Inferior parietal cortex (tissue), 1 donor: Measurements from ENCODE around the gene OLFM3.

Experiments used
- DNase-seq: peaks from one replicate; pipeline ENCODE4 v3.0.0-alpha.2; 2016; ENCODE audit errors: extremely low spot score

Gene OLFM3

GRCh38 chr1:101996825-101997465 lies at the start of gene OLFM3:
TSS of gene OLFM3 (minus strand) at chr1:101996926.
- no peak for DNase-seq

- no peak for DNase-seq
These were observed 49.0 kb upstream of the OLFM3 start for GRCh38 chr1:102045752-102046151.

GRCh38 chr1:102032534-102032933 lies 35.8 kb upstream of the OLFM3 start:
- DNase-seq = no peak

GRCh38 chr1:102019530-102019929 lies 22.8 kb upstream of the OLFM3 start:
- DNase-seq = no peak

- no peak for DNase-seq
These were observed 19.0 kb upstream of the OLFM3 start for GRCh38 chr1:102015728-102016127.

- DNase-seq = no peak
These were observed 5.3 kb upstream of the OLFM3 start for GRCh38 chr1:102002057-102002456.

GRCh38 chr1:101995984-101996745 lies 561 bp downstream of the OLFM3 start:
- no peak for DNase-seq

GRCh38 chr1:101993710-101994109 lies 3.0 kb downstream of the OLFM3 start:
- no peak for DNase-seq

- no peak for DNase-seq
These were observed 3.7 kb downstream of the OLFM3 start for GRCh38 chr1:101992821-101993575.

- DNase-seq = no peak
These were observed 15.8 kb downstream of the OLFM3 start for GRCh38 chr1:101980974-101981373.

GRCh38 chr1:101977266-101977665 lies 19.5 kb downstream of the OLFM3 start:
- no peak for DNase-seq

GRCh38 chr1:101976161-101976560 lies 20.6 kb downstream of the OLFM3 start:
- DNase-seq = no peak

- DNase-seq = no peak
These were observed 21.4 kb downstream of the OLFM3 start for GRCh38 chr1:101975371-101975770.

- no peak for DNase-seq
These were observed 22.0 kb downstream of the OLFM3 start for GRCh38 chr1:101974599-101975274.

GRCh38 chr1:101971304-101971703 lies 25.4 kb downstream of the OLFM3 start:
- DNase-seq = no peak

- no peak for DNase-seq
These were observed 28.9 kb downstream of the OLFM3 start for GRCh38 chr1:101967871-101968270.

GRCh38 chr1:101965341-101965740 lies 31.4 kb downstream of the OLFM3 start:
- no peak for DNase-seq

- DNase-seq = no peak
These were observed 32.0 kb downstream of the OLFM3 start for GRCh38 chr1:101964708-101965107.

GRCh38 chr1:101960142-101960541 lies 36.6 kb downstream of the OLFM3 start:
- no peak for DNase-seq

GRCh38 chr1:101959456-101959855 lies 37.3 kb downstream of the OLFM3 start:
- DNase-seq = no peak

- DNase-seq = no peak
These were observed 39.0 kb downstream of the OLFM3 start for GRCh38 chr1:101957771-101958170.

GRCh38 chr1:101953623-101954022 lies 43.1 kb downstream of the OLFM3 start:
- DNase-seq = no peak
